IMR-90 (cell line): ENCODE results near the gene FOXP4. TPM values are rescaled to one million over a fixed set of nuclear protein-coding genes. Genes with fewer than 3 reads are reported as not detected.

Source experiments
- ATAC-seq: fragments of 200-7000 bp; cut with Tn5 transposase; 2 replicates; pipeline ENCODE4 v1.9.1; 2020; ENCODE audit warnings: low read depth, mild to moderate bottlenecking, moderate library complexity
- BruUV-seq: library from RNA; stranded (reverse); fragments of 400-500 nt; replicated peaks from 2 replicates; lab custom pipeline; 2021; lab: Mats Ljungman, UMichigan
- CTCF ChIA-PET: fragments of 300-600 bp; formaldehyde crosslinking; extraction: SDS; loops from one replicate; lab custom pipeline; 2021; ENCODE audit warnings: antibody characterized with exemption; lab: Yijun Ruan, JAX
- POLR2A ChIA-PET: fragments of 300-600 bp; sonication (Branson Sonifier 250); formaldehyde crosslinking; loops from one replicate; lab custom pipeline; 2022; ENCODE audit warnings: antibody characterized with exemption; ENCODE audit not compliant: unreplicated experiment; lab: Charles Lee
- DNase-seq: peaks from one replicate; pipeline ENCODE4 v3.0.0; 2013
- H2AFZ ChIP-seq: replicated peaks from 2 replicates; pipeline ENCODE3; 2013; ENCODE audit warnings: low read length, mild to moderate bottlenecking; ENCODE audit not compliant: poor library complexity
- H2AK5ac ChIP-seq: 2 replicates; pipeline ENCODE4 v1.6.1; 2013; ENCODE audit warnings: low read depth, low read length, inconsistent platforms
- H2AK9ac ChIP-seq: replicated peaks from 2 replicates; pipeline ENCODE3; 2013; ENCODE audit warnings: mild to moderate bottlenecking, low read depth, low read length, moderate library complexity; ENCODE audit not compliant: poor library complexity
- H2BK120ac ChIP-seq: 2 replicates; pipeline ENCODE4 v1.6.1; 2013; ENCODE audit warnings: low read depth, low read length, inconsistent platforms
- H2BK15ac ChIP-seq: 3 replicates; pipeline ENCODE4 v1.6.1; 2013; ENCODE audit warnings: low read depth, low read length, inconsistent platforms
- H2BK20ac ChIP-seq: 2 replicates; pipeline ENCODE4 v1.6.1; 2013; ENCODE audit warnings: low read depth, mild to moderate bottlenecking, inconsistent platforms, low read length, moderate library complexity
- H2BK5ac ChIP-seq: 2 replicates; pipeline ENCODE4 v1.6.1; 2013; ENCODE audit warnings: mild to moderate bottlenecking, low read depth, low read length, inconsistent platforms; ENCODE audit not compliant: poor library complexity, severe bottlenecking
- H3K14ac ChIP-seq: replicated peaks from 2 replicates; pipeline ENCODE4 v1.6.1; 2013; ENCODE audit warnings: low read depth, low read length, inconsistent platforms
- H3K18ac ChIP-seq: 2 replicates; pipeline ENCODE4 v1.6.1; 2013; ENCODE audit warnings: low read depth, low read length, control low read depth
- H3K23ac ChIP-seq: 2 replicates; pipeline ENCODE4 v1.6.1; 2013; ENCODE audit warnings: low read depth, low read length, inconsistent platforms
- H3K27ac ChIP-seq: 2 replicates; pipeline ENCODE4 v1.5.1; 2013; ENCODE audit warnings: mild to moderate bottlenecking, control low read depth, low read length; ENCODE audit not compliant: insufficient read depth
- H3K27me3 ChIP-seq: 2 replicates; pipeline ENCODE4 v1.6.1; 2013; ENCODE audit warnings: low read length; ENCODE audit not compliant: control insufficient read depth, insufficient read depth
- H3K36me3 ChIP-seq: 2 replicates; pipeline ENCODE4 v1.6.1; 2013; ENCODE audit warnings: low read length, mixed read lengths; ENCODE audit not compliant: control insufficient read depth, insufficient read depth
- H3K4ac ChIP-seq: 2 replicates; pipeline ENCODE4 v1.6.1; 2013; ENCODE audit warnings: low read depth, low read length, inconsistent platforms
- H3K4me1 ChIP-seq: 2 replicates; pipeline ENCODE4 v1.6.1; 2013; ENCODE audit warnings: low read length, mixed read lengths; ENCODE audit not compliant: control insufficient read depth, insufficient read depth
- H3K4me2 ChIP-seq: 2 replicates; pipeline ENCODE4 v1.6.1; 2013; ENCODE audit warnings: low read depth, mild to moderate bottlenecking, control low read depth, low read length, moderate library complexity
- H3K4me3 ChIP-seq: 2 replicates; pipeline ENCODE4 v1.5.1; 2013; ENCODE audit warnings: low read depth, mild to moderate bottlenecking, control low read depth, low read length, moderate library complexity; ENCODE audit not compliant: insufficient read depth
- H3K56ac ChIP-seq: 2 replicates; pipeline ENCODE4 v1.6.1; 2013; ENCODE audit warnings: low read length, inconsistent platforms; ENCODE audit not compliant: insufficient read depth; ENCODE audit errors: extremely low read depth
- H3K79me1 ChIP-seq, 2 experiments: 2 replicates each; pipeline ENCODE4 v1.6.1; 2013; ENCODE audit warnings: low read length in 2 of 2, inconsistent platforms in 1 of 2, low read depth in 1 of 2
- H3K9ac ChIP-seq: 2 replicates; pipeline ENCODE4 v1.6.1; 2013; ENCODE audit warnings: low read depth, low read length, control low read depth
- H3K9me1 ChIP-seq: 2 replicates; pipeline ENCODE4 v1.6.1; 2013; ENCODE audit warnings: low read length, inconsistent platforms; ENCODE audit not compliant: insufficient read depth
- H3K9me3 ChIP-seq: 2 replicates; pipeline ENCODE4 v1.6.1; 2013; ENCODE audit warnings: low read length; ENCODE audit not compliant: control insufficient read depth, insufficient read depth
- H4K20me1 ChIP-seq: 2 replicates; pipeline ENCODE4 v1.6.1; 2013; ENCODE audit warnings: low read length, inconsistent platforms; ENCODE audit not compliant: insufficient read depth
- H4K5ac ChIP-seq: 2 replicates; pipeline ENCODE4 v1.6.1; 2013; ENCODE audit warnings: mild to moderate bottlenecking, low read depth, low read length, control low read depth
- H4K8ac ChIP-seq, 2 experiments: 2 replicates each; pipeline ENCODE4 v1.6.1; 2013; ENCODE audit warnings: low read depth in 2 of 2, low read length in 2 of 2, control low read depth in 1 of 2, inconsistent platforms in 1 of 2
- H4K91ac ChIP-seq: 2 replicates; pipeline ENCODE4 v1.6.1; 2013; ENCODE audit warnings: low read depth, low read length, inconsistent platforms; ENCODE audit not compliant: insufficient read depth
- BHLHE40 ChIP-seq: fragments of 150-350 bp; IDR thresholded peaks from 2 replicates; pipeline ENCODE4 v1.6.1; 2016; ENCODE audit warnings: mild to moderate bottlenecking, low read depth, low read length
- CEBPB ChIP-seq: IDR thresholded peaks from 2 replicates; pipeline ENCODE4 v1.6.1; 2012; ENCODE audit warnings: low read depth, low read length, improper control_type of control experiment
- CHD1 ChIP-seq: IDR thresholded peaks from 2 replicates; pipeline ENCODE4 v1.6.1; 2012; ENCODE audit warnings: low read depth, low read length, improper control_type of control experiment
- CTCF ChIP-seq: conservative IDR thresholded peaks from 2 replicates; pipeline ENCODE4 v1.5.1; 2012; ENCODE audit warnings: mild to moderate bottlenecking, low read depth, low read length, improper control_type of control experiment
- ELK1 ChIP-seq: fragments of 150-350 bp; IDR thresholded peaks from 2 replicates; pipeline ENCODE4 v1.6.1; 2016; ENCODE audit warnings: low read depth, mild to moderate bottlenecking, low read length, moderate library complexity, borderline replicate concordance
- FOS ChIP-seq: fragments of 150-350 bp; IDR thresholded peaks from 2 replicates; pipeline ENCODE4 v1.6.1; 2016; ENCODE audit warnings: low read depth, low read length
- MAFK ChIP-seq: IDR thresholded peaks from 2 replicates; pipeline ENCODE4 v1.6.1; 2012; ENCODE audit warnings: low read depth, low read length, improper control_type of control experiment
- MAZ ChIP-seq: IDR thresholded peaks from 2 replicates; pipeline ENCODE4 v1.6.1; 2012; ENCODE audit warnings: low read depth, mild to moderate bottlenecking, low read length, improper control_type of control experiment, moderate library complexity, borderline replicate concordance
- MXI1 ChIP-seq: IDR thresholded peaks from 2 replicates; pipeline ENCODE4 v1.6.1; 2012; ENCODE audit warnings: low read depth, mild to moderate bottlenecking, low read length, moderate library complexity, borderline replicate concordance
- NFE2L2 ChIP-seq: fragments of 150-350 bp; IDR thresholded peaks from 2 replicates; pipeline ENCODE4 v1.6.1; 2016; ENCODE audit warnings: low read depth, mild to moderate bottlenecking, low read length
- POLR2A ChIP-seq: IDR thresholded peaks from 2 replicates; pipeline ENCODE4 v1.6.1; 2012; ENCODE audit warnings: mild to moderate bottlenecking, low read depth, low read length
- RAD21 ChIP-seq: IDR thresholded peaks from 2 replicates; pipeline ENCODE4 v1.6.1; 2012; ENCODE audit warnings: low read length, improper control_type of control experiment
- RCOR1 ChIP-seq: IDR thresholded peaks from 2 replicates; pipeline ENCODE4 v1.6.1; 2012; ENCODE audit warnings: mild to moderate bottlenecking, low read length, improper control_type of control experiment; ENCODE audit not compliant: insufficient replicate concordance
- RFX5 ChIP-seq: IDR thresholded peaks from 2 replicates; pipeline ENCODE4 v1.8.0; 2012; ENCODE audit warnings: low read depth, mild to moderate bottlenecking, low read length, moderate library complexity
- SMC3 ChIP-seq: fragments of 150-350 bp; IDR thresholded peaks from 2 replicates; pipeline ENCODE4 v1.6.1; 2016; ENCODE audit warnings: low read depth, mild to moderate bottlenecking, antibody characterized with exemption, low read length, moderate library complexity
- USF2 ChIP-seq: fragments of 150-350 bp; IDR thresholded peaks from 2 replicates; pipeline ENCODE4 v1.6.1; 2017; ENCODE audit warnings: mild to moderate bottlenecking, antibody characterized with exemption, low read length, low read depth
- WGBS, 2 experiments: methylation state at CpG; one replicate each; pipeline versions ENCODE4 v1.1.5 to v1.1.7; 2013; ENCODE audit warnings: missing lambda C conversion rate in 2 of 2; ENCODE audit not compliant: insufficient read length in 1 of 2; ENCODE audit errors: extremely low coverage in 2 of 2; 5-methylcytosine and 5-hydroxymethylcytosine counted together
- dilution Hi-C: fragments of 300-500 bp; cut with HindIII; formaldehyde crosslinking; loops from one replicate; pipeline ENCODE4 v1.14.3; 2018; ENCODE audit warnings: low sequenced_read_pairs; ENCODE audit not compliant: unreplicated experiment
- in situ Hi-C: fragments of 300-500 bp; cut with MboI; formaldehyde crosslinking; loops from 3 replicates; pipeline ENCODE4 v1.14.3; 2019; ENCODE audit warnings: low sequenced_read_pairs, inconsistent platforms, mixed read lengths
- intact Hi-C: fragments of 100-400 bp; cut with micrococcal nuclease; formaldehyde crosslinking; loops from 2 replicates; pipeline ENCODE4 v1.10.0; 2022
- polyA plus RNA-seq, 3 experiments: library from polyadenylated mRNA; depleted of rRNA; stranded (reverse); fragments of >200 nt; gene quantifications; 2 replicates each; pipeline ENCODE4 v1.2.3, GENCODE V29; 2012; ENCODE audit warnings: low replicate concordance in 1 of 3
- total RNA-seq: library from RNA; depleted of rRNA; stranded (reverse); fragments of >200 nt; gene quantifications from 2 replicates; pipeline ENCODE4 v1.2.3, GENCODE V29; 2012

FOXP4 gene
- total and polyA plus RNA-seq, 2 of the 4 experiments (the other 2 are of a cell fraction) = 0.72 to 9.5 TPM

GRCh38 chr6:41624621-41625380, 78.6 kb downstream of the FOXP4 start:
- H3K23ac ChIP-seq = no peak overlapping the region
- in situ Hi-C loops = no loop called here
- CTCF ChIA-PET = no interaction called here
- no peak for ATAC-seq
- POLR2A ChIA-PET = no interaction called here
- intact Hi-C loops = no loop called here
- no peak overlapping the region for H3K56ac ChIP-seq
- H3K9me3 ChIP-seq = peaks cover 10% of the 10 kb centered on the region
- H2AFZ ChIP-seq = no peak overlapping the region
- H3K4me1 ChIP-seq = no peaks in the 10 kb centered on the region
- H3K9me1 ChIP-seq = no peaks in the 10 kb centered on the region
- H2BK20ac ChIP-seq = no peak overlapping the region
- H2AK5ac ChIP-seq = no peak overlapping the region
- H3K4me3 ChIP-seq = no peak overlapping the region
- TF ChIP-seq BHLHE40 (no peak), POLR2A (no peak), NFE2L2 (no peak), FOS (no peak), CHD1 (no peak), ELK1 (no peak), MXI1 (no peak), MAZ (no peak), RFX5 (no peak), MAFK (no peak), RAD21 (no peak), USF2 (no peak), SMC3 (no peak), CTCF (no peak), RCOR1 (no peak), CEBPB (no peak)
- no TSS peak for BruUV-seq
- no peaks in the 10 kb centered on the region for H3K79me1 ChIP-seq
- H3K14ac ChIP-seq = no peak overlapping the region
- H4K5ac ChIP-seq = no peak overlapping the region
- WGBS, 2 experiments = 100% methylated on average over 2 of the region's 18 CpGs; no CpG with 5 or more reads in 1 of the 2 experiments
- peaks cover 26% of the 10 kb centered on the region for H3K27me3 ChIP-seq
- dilution Hi-C loops = no loop called here
- no peak overlapping the region for H2BK15ac ChIP-seq
- no peak overlapping the region for H3K4me2 ChIP-seq
- no peak overlapping the region for H2BK5ac ChIP-seq
- H4K91ac ChIP-seq = no peak overlapping the region
- H3K18ac ChIP-seq = no peak overlapping the region
- no peak for DNase-seq
- H2BK120ac ChIP-seq = no peak overlapping the region
- no peak overlapping the region for H3K4ac ChIP-seq
- no peak overlapping the region for H3K9ac ChIP-seq
- no peak overlapping the region for H4K8ac ChIP-seq
- H4K20me1 ChIP-seq = no peaks in the 10 kb centered on the region
- no peak overlapping the region for H3K27ac ChIP-seq
- H2AK9ac ChIP-seq = no peak overlapping the region
- no peaks in the 10 kb centered on the region for H3K36me3 ChIP-seq
